Astrocyte (in vitro differentiated cells and primary cell): Measurements from ENCODE around the gene KRTAP3-3. TPM values are rescaled to one million over a fixed set of nuclear protein-coding genes. Genes with fewer than 3 reads are reported as not detected.

Source experiments
- DNase-seq: peaks from one replicate; pipeline ENCODE4 v3.0.0-alpha.2; 2010; ENCODE audit warnings: low read depth
- FAIRE-seq: peaks from 2 replicates; lab custom pipeline; 2011; peaks lifted over from hg19 to GRCh38; lab: Jason Lieb, UNC
- H2AFZ ChIP-seq: 2 replicates; pipeline ENCODE4 v1.6.0; 2012; ENCODE audit warnings: low read depth, low read length, inconsistent platforms
- H3K27ac ChIP-seq: 2 replicates; pipeline ENCODE4 v1.5.1; 2011; ENCODE audit warnings: low read depth, low read length, inconsistent platforms
- H3K27me3 ChIP-seq: 2 replicates; pipeline ENCODE4 v1.6.0; 2011; ENCODE audit warnings: low read length, inconsistent platforms; ENCODE audit not compliant: insufficient read depth
- H3K36me3 ChIP-seq: 2 replicates; pipeline ENCODE4 v1.5.1; 2011; ENCODE audit warnings: low read length, inconsistent platforms; ENCODE audit not compliant: insufficient read depth
- H3K4me1 ChIP-seq: 2 replicates; pipeline ENCODE4 v1.5.1; 2011; ENCODE audit warnings: low read length, inconsistent platforms; ENCODE audit not compliant: insufficient read depth
- H3K4me2 ChIP-seq: 2 replicates; pipeline ENCODE4 v1.6.0; 2012; ENCODE audit warnings: low read length, inconsistent platforms
- H3K4me3 ChIP-seq: 2 replicates; pipeline ENCODE4 v1.5.1; 2011; ENCODE audit warnings: low read depth, mild to moderate bottlenecking, low read length, inconsistent platforms; ENCODE audit not compliant: insufficient read depth
- H3K79me2 ChIP-seq: 2 replicates; pipeline ENCODE4 v1.6.0; 2012; ENCODE audit warnings: mild to moderate bottlenecking, low read length, inconsistent platforms; ENCODE audit not compliant: insufficient read depth
- H3K9ac ChIP-seq: 2 replicates; pipeline ENCODE4 v1.6.0; 2012; ENCODE audit warnings: mild to moderate bottlenecking, low read length, inconsistent platforms
- H3K9me3 ChIP-seq: 2 replicates; pipeline ENCODE4 v1.5.1; 2012; ENCODE audit warnings: low read depth, mild to moderate bottlenecking, low read length, inconsistent platforms; ENCODE audit not compliant: insufficient read depth
- H4K20me1 ChIP-seq: 2 replicates; pipeline ENCODE4 v1.6.0; 2012; ENCODE audit warnings: low read length, inconsistent platforms; ENCODE audit not compliant: insufficient read depth
- H3K27ac Mint-ChIP-seq: one replicate; pipeline ENCODE4 v1.8.0; 2021; ENCODE audit warnings: mild to moderate bottlenecking, mixed read lengths; ENCODE audit not compliant: unreplicated experiment
- H3K27me3 Mint-ChIP-seq: one replicate; pipeline ENCODE4 v1.8.0; 2021; ENCODE audit warnings: low read depth, mixed read lengths; ENCODE audit not compliant: unreplicated experiment
- H3K36me3 Mint-ChIP-seq: one replicate; pipeline ENCODE4 v1.8.0; 2021; ENCODE audit warnings: low read depth, mixed read lengths; ENCODE audit not compliant: unreplicated experiment
- H3K4me1 Mint-ChIP-seq: one replicate; pipeline ENCODE4 v1.8.0; 2021; ENCODE audit warnings: low read depth, mixed read lengths; ENCODE audit not compliant: unreplicated experiment
- H3K4me3 Mint-ChIP-seq: one replicate; pipeline ENCODE4 v1.8.0; 2021; ENCODE audit warnings: mild to moderate bottlenecking, moderate library complexity, mixed read lengths; ENCODE audit not compliant: unreplicated experiment
- H3K9me3 Mint-ChIP-seq: one replicate; pipeline ENCODE4 v1.8.0; 2021; ENCODE audit warnings: mild to moderate bottlenecking, mixed read lengths; ENCODE audit not compliant: unreplicated experiment
- EZH2 ChIP-seq: IDR thresholded peaks from 2 replicates; pipeline ENCODE4 v1.6.1; 2012; ENCODE audit warnings: mild to moderate bottlenecking, low read length, inconsistent platforms; ENCODE audit not compliant: insufficient read depth
- total RNA-seq: library from RNA; stranded (reverse); gene quantifications from 2 replicates; pipeline ENCODE4 v1.2.1, GENCODE V29; 2021
- TF ChIP-seq, protein P1 (sequence below): IDR thresholded peaks from 2 replicates; pipeline ENCODE4 v1.5.1; 2011; ENCODE audit warnings: low read depth, mild to moderate bottlenecking, inconsistent platforms, low read length, moderate library complexity; ENCODE audit not compliant: insufficient read depth

Gene KRTAP3-3
- total RNA-seq, 1 donor from 2014 or later = not detected

GRCh38 chr17:41009301-41009760 is 15.4 kb upstream of the KRTAP3-3 start:
- Histone ChIP-seq H3K4me3 (no peak overlapping the region), H3K27ac (no peak overlapping the region), H4K20me1 (no peaks in the 10 kb centered on the region), H3K4me1 (no peaks in the 10 kb centered on the region), H3K79me2 (no peaks in the 10 kb centered on the region), H3K36me3 (no peaks in the 10 kb centered on the region), H3K4me2 (no peak overlapping the region), H3K27me3 (no peaks in the 10 kb centered on the region), H3K9me3 (no peaks in the 10 kb centered on the region), H3K9ac (no peak overlapping the region), H2AFZ (no peak overlapping the region)
- Mint-ChIP-seq H3K36me3 (no peaks in the 10 kb centered on the region), H3K27ac (no peak overlapping the region), H3K9me3 (no peaks in the 10 kb centered on the region), H3K4me1 (no peaks in the 10 kb centered on the region), H3K27me3 (peaks cover 2% of the 10 kb centered on the region), H3K4me3 (no peak overlapping the region)
- DNase-seq = no peak
- no peak for TF ChIP-seq EZH2
- TF ChIP-seq, protein P1, sequence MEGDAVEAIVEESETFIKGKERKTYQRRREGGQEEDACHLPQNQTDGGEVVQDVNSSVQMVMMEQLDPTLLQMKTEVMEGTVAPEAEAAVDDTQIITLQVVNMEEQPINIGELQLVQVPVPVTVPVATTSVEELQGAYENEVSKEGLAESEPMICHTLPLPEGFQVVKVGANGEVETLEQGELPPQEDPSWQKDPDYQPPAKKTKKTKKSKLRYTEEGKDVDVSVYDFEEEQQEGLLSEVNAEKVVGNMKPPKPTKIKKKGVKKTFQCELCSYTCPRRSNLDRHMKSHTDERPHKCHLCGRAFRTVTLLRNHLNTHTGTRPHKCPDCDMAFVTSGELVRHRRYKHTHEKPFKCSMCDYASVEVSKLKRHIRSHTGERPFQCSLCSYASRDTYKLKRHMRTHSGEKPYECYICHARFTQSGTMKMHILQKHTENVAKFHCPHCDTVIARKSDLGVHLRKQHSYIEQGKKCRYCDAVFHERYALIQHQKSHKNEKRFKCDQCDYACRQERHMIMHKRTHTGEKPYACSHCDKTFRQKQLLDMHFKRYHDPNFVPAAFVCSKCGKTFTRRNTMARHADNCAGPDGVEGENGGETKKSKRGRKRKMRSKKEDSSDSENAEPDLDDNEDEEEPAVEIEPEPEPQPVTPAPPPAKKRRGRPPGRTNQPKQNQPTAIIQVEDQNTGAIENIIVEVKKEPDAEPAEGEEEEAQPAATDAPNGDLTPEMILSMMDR = no peak
- peak; percentile 26 for FAIRE-seq

- H3K79me2 ChIP-seq = no peaks in the 10 kb centered on the region
- H3K4me1 Mint-ChIP-seq = no peaks in the 10 kb centered on the region
- H3K4me1 ChIP-seq = no peaks in the 10 kb centered on the region
- FAIRE-seq (no peak), DNase-seq (no peak)
- H4K20me1 ChIP-seq = no peaks in the 10 kb centered on the region
- TF ChIP-seq EZH2 = no peak
- TF ChIP-seq, protein P1 = no peak
- H3K36me3 Mint-ChIP-seq = no peaks in the 10 kb centered on the region
- no peak within 1 kb of the TSS for H3K4me3 ChIP-seq
- H3K27ac ChIP-seq = no peak within 1 kb of the TSS
- no peak within 1 kb of the TSS for H3K27ac Mint-ChIP-seq
- H2AFZ ChIP-seq = no peak within 1 kb of the TSS
- H3K9me3 ChIP-seq = no peaks in the 10 kb centered on the region
- H3K27me3 ChIP-seq = no peaks in the 10 kb centered on the region
- peaks cover 2% of the 10 kb centered on the region for H3K27me3 Mint-ChIP-seq
- no peak within 1 kb of the TSS for H3K4me2 ChIP-seq
- no peak within 1 kb of the TSS for H3K9ac ChIP-seq
- H3K9me3 Mint-ChIP-seq = no peaks in the 10 kb centered on the region
- H3K4me3 Mint-ChIP-seq = no peak within 1 kb of the TSS
- H3K36me3 ChIP-seq = no peaks in the 10 kb centered on the region
These were observed 14.8 kb upstream of the KRTAP3-3 start, which contains the start of gene KRTAP3-1 for GRCh38 chr17:41008811-41009210. Gene KRTAP3-1, minus strand, starts transcription at chr17:41009128. Its CDS starts 54 bp downstream, at chr17:41009074.

DNA sequence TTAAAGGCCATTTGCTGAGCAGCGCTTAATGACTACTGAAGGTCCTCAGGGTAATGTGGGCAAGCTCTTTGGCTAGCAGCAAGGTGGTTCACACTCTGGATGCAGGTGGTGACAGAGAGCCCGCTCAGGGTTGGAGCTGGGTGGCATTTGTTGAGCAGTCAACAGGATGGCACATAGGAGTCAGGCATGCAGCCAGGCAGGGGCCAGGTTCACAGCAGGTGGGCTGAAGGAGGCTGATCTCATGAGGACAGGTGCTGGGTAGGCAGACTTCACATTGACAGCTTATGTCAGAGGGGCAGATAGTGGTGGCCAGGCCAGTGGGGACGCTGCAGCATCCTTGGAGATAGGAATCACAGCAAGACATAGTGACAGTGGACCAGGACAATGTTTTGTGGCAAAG is 10.4 kb upstream of the KRTAP3-3 start:
- FAIRE-seq (no peak), DNase-seq (no peak)
- H3K4me3 ChIP-seq = no peak overlapping the region
- no peaks in the 10 kb centered on the region for H3K36me3 ChIP-seq
- H3K4me1 Mint-ChIP-seq = no peaks in the 10 kb centered on the region
- no peaks in the 10 kb centered on the region for H3K79me2 ChIP-seq
- no peak overlapping the region for H3K27ac ChIP-seq
- H3K36me3 Mint-ChIP-seq = no peaks in the 10 kb centered on the region
- H3K4me2 ChIP-seq = no peak overlapping the region
- H3K27me3 Mint-ChIP-seq = peaks cover 2% of the 10 kb centered on the region
- H2AFZ ChIP-seq = no peak overlapping the region
- no peak overlapping the region for H3K9ac ChIP-seq
- H4K20me1 ChIP-seq = no peaks in the 10 kb centered on the region
- H3K27ac Mint-ChIP-seq = no peak overlapping the region
- H3K4me3 Mint-ChIP-seq = no peak overlapping the region
- H3K4me1 ChIP-seq = no peaks in the 10 kb centered on the region
- H3K27me3 ChIP-seq = no peaks in the 10 kb centered on the region
- no peaks in the 10 kb centered on the region for H3K9me3 Mint-ChIP-seq
- no peak for TF ChIP-seq EZH2
- TF ChIP-seq, protein P1 = no peak
- H3K9me3 ChIP-seq = no peaks in the 10 kb centered on the region
